Endodermal cell (in vitro differentiated cells): Measurements from ENCODE around the gene HLX. TPM values are rescaled to one million over a fixed set of nuclear protein-coding genes. Genes with fewer than 3 reads are reported as not detected.

ENCODE experiments used
- DNase-seq: peaks from one replicate; pipeline ENCODE4 v3.0.0-alpha.2; 2017
- H3K27ac ChIP-seq: 2 replicates; pipeline ENCODE4 v1.5.1; 2013; ENCODE audit warnings: mild to moderate bottlenecking, low read depth, low read length, moderate library complexity
- H3K27me3 ChIP-seq: 2 replicates; pipeline ENCODE4 v1.6.1; 2013; ENCODE audit warnings: mild to moderate bottlenecking, low read length, moderate library complexity; ENCODE audit not compliant: insufficient read depth, control insufficient read depth, poor library complexity, severe bottlenecking
- H3K36me3 ChIP-seq: 2 replicates; pipeline ENCODE4 v1.7.0; 2013; ENCODE audit warnings: mild to moderate bottlenecking, low read length, moderate library complexity; ENCODE audit not compliant: control insufficient read depth, insufficient read depth
- H3K4me1 ChIP-seq: one replicate; pipeline ENCODE4 v1.7.0; 2013; ENCODE audit warnings: low read length; ENCODE audit not compliant: control insufficient read depth, insufficient read depth
- H3K4me3 ChIP-seq: 2 replicates; pipeline ENCODE4 v1.5.1; 2013; ENCODE audit warnings: mild to moderate bottlenecking, low read length, moderate library complexity
- H3K9ac ChIP-seq: 2 replicates; pipeline ENCODE4 v1.6.1; 2013; ENCODE audit warnings: mild to moderate bottlenecking, low read length, moderate library complexity; ENCODE audit not compliant: poor library complexity, severe bottlenecking; ENCODE audit errors: extremely low read depth
- H3K9me3 ChIP-seq: 2 replicates; pipeline ENCODE4 v1.6.1; 2013; ENCODE audit warnings: mild to moderate bottlenecking, low read length, moderate library complexity; ENCODE audit not compliant: control insufficient read depth
- H3K27ac Mint-ChIP-seq: 2 replicates; pipeline ENCODE4 v1.8.0; 2020; ENCODE audit warnings: mixed read lengths
- H3K27me3 Mint-ChIP-seq: 2 replicates; pipeline ENCODE4 v1.8.0; 2021; ENCODE audit warnings: mild to moderate bottlenecking, mixed read lengths; ENCODE audit not compliant: insufficient read depth
- H3K36me3 Mint-ChIP-seq: 2 replicates; pipeline ENCODE4 v1.8.0; 2020; ENCODE audit warnings: low read depth, mixed read lengths
- H3K4me1 Mint-ChIP-seq: 2 replicates; pipeline ENCODE4 v1.8.0; 2020; ENCODE audit warnings: mixed read lengths
- H3K4me3 Mint-ChIP-seq: 2 replicates; pipeline ENCODE4 v1.8.0; 2020; ENCODE audit warnings: mild to moderate bottlenecking, moderate library complexity, mixed read lengths
- H3K9me3 Mint-ChIP-seq: 2 replicates; pipeline ENCODE4 v1.8.0; 2020; ENCODE audit warnings: mild to moderate bottlenecking, mixed read lengths
- CTCF ChIP-seq: fragments of 200-600 bp; sonication (generic); conservative IDR thresholded peaks from 2 replicates; pipeline ENCODE4 v1.5.0; 2021; ENCODE audit warnings: antibody characterized with exemption, mild to moderate bottlenecking
- WGBS, 2 experiments: methylation state at CpG; one replicate each; pipeline versions ENCODE4 v1.1.5 to v1.1.7; 2013; ENCODE audit warnings: missing lambda C conversion rate in 2 of 2, mixed read lengths in 1 of 2; ENCODE audit not compliant: insufficient coverage in 1 of 2, insufficient read length in 1 of 2; 5-methylcytosine and 5-hydroxymethylcytosine counted together
- total RNA-seq, 2 donors: library from RNA; stranded (reverse); fragmentation: NEBNext Ultra II Directional in 1 of 2; extraction: Animal tissue kit (Norgen Biotek cat#: 25700) in 1 of 2; gene quantifications; 2 replicates in 1 of 2; 3 replicates in 1 of 2; pipeline ENCODE4 v1.2.1, GENCODE V29; 2021

HLX gene
- total RNA-seq, 2 donors from 2014 or later = 2.9 to 5.0 TPM

DNA sequence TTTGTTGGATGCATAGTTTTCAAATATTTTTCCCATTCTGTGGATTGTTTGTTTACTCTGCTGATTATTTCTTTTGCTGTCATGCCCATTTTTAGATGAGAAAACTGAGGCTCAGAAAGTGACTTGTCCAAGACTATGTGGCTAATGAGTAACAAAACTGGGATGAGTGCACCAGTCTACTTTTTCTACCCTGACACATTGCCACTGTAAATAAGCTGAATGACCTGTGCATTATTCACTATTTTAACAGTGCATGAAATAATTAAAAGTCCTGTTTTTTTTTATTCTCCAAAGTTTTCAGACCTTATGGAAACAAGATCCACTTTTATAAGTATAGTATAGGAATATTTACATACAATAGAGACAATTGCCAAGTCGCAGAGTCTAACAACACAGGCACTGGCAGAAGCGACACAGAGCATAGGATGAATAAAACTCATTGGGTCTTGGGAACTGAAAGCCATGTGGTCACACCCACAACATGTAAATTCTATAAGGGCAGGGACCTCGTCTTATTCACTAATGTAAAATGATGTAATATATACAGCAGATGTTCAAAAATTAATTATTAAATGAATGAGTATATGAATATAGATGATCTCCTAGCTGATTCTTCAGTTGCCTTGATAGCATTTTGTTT is 45.2 kb downstream of the HLX start:
- Mint-ChIP-seq H3K36me3 (no peaks in the 10 kb centered on the region), H3K27me3 (peaks cover 2% of the 10 kb centered on the region), H3K4me3 (no peak overlapping the region), H3K4me1 (peaks cover 46% of the 10 kb centered on the region), H3K27ac (no peak overlapping the region), H3K9me3 (peaks cover 3% of the 10 kb centered on the region)
- TF ChIP-seq CTCF = no peak
- H3K9me3 ChIP-seq = no peaks in the 10 kb centered on the region
- no peak overlapping the region for H3K9ac ChIP-seq
- H3K36me3 ChIP-seq = no peaks in the 10 kb centered on the region
- DNase-seq = no peak
- peaks cover 8% of the 10 kb centered on the region for H3K4me1 ChIP-seq
- no peak overlapping the region for H3K27ac ChIP-seq
- no peaks in the 10 kb centered on the region for H3K27me3 ChIP-seq
- WGBS, 2 experiments = 90 to 100% methylated on average over 2 of the region's 3 CpGs
- no peak overlapping the region for H3K4me3 ChIP-seq

GRCh38 chr1:220925707-220926106 is 46.5 kb downstream of the HLX start:
- peaks cover 2% of the 10 kb centered on the region for H3K27me3 Mint-ChIP-seq

DNA sequence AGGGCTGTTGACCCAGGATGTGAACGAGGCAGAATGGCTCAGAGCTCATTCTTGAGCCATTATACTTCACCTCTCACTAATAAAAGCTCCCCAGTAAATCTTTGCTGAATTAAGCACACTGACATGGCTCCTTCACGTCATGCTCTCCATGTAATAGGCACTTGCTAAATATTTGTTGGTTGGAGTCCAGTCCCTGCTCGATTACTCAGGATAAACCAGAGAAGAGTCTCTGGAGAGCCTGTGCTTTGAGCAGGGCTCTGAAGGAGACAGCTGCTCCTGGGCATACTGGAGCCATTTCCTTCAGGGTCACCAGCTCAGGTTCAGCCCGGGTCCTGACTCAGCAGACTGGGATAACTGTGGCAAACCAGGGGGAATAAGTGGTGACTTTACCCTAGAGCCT is 46.9 kb downstream of the HLX start:
- WGBS, 2 experiments = 87 to 88% methylated on average over 3 to 4 of the region's 4 CpGs
- H3K9ac ChIP-seq = no peak overlapping the region

More at GRCh38 chr1:220925707-220926106, 46.5 kb downstream of the HLX start:
- Mint-ChIP-seq H3K4me1 (peaks cover 40% of the 10 kb centered on the region), H3K27ac (no peak overlapping the region), H3K36me3 (no peaks in the 10 kb centered on the region), H3K4me3 (no peak overlapping the region), H3K9me3 (peaks cover 3% of the 10 kb centered on the region)
- Histone ChIP-seq H3K27ac (no peak overlapping the region), H3K27me3 (no peaks in the 10 kb centered on the region), H3K36me3 (no peaks in the 10 kb centered on the region), H3K4me1 (peaks cover 8% of the 10 kb centered on the region), H3K9me3 (no peaks in the 10 kb centered on the region), H3K9ac (no peak overlapping the region), H3K4me3 (no peak overlapping the region)
- no peak for TF ChIP-seq CTCF
- WGBS, 2 experiments = 100% methylated on average over 2 of the region's 2 CpGs
- no peak for DNase-seq

More for the DNA sequence above, 46.9 kb downstream of the HLX start:
- Mint-ChIP-seq H3K4me1 (peaks cover 36% of the 10 kb centered on the region), H3K27me3 (peaks cover 2% of the 10 kb centered on the region), H3K4me3 (no peak overlapping the region), H3K9me3 (peaks cover 3% of the 10 kb centered on the region), H3K27ac (no peak overlapping the region), H3K36me3 (no peaks in the 10 kb centered on the region)
- no peak for TF ChIP-seq CTCF
- Histone ChIP-seq H3K27ac (no peak overlapping the region), H3K36me3 (no peaks in the 10 kb centered on the region), H3K4me1 (peaks cover 8% of the 10 kb centered on the region), H3K27me3 (no peaks in the 10 kb centered on the region), H3K4me3 (no peak overlapping the region), H3K9me3 (no peaks in the 10 kb centered on the region)
- no peak for DNase-seq
